Prostate gland (tissue), 2 donors: ENCODE results near the gene NOS2. TPM values are rescaled to one million over a fixed set of nuclear protein-coding genes. Genes with fewer than 3 reads are reported as not detected.
A peak's percentile ranks its signal among the peaks of the same experiment; 100 is the strongest.

ENCODE experiments used
- DNase-seq: peaks from one replicate; pipeline ENCODE4 v3.0.0-alpha.2; 2019; ENCODE audit warnings: low spot score
- H3K27ac ChIP-seq, 2 donors: fragments of 200-600 bp; sonication (generic); 2 replicates each; pipeline ENCODE4 v1.5.1; 2017 to 2019
- H3K27me3 ChIP-seq: fragments of 200-600 bp; sonication (generic); replicated peaks from 2 replicates; pipeline ENCODE4 v1.5.1; 2019; ENCODE audit not compliant: insufficient read depth
- H3K36me3 ChIP-seq, 2 donors: fragments of 200-600 bp; sonication (generic); 1 replicate in 1 of 2; 2 replicates in 1 of 2; pipeline versions ENCODE4 v1.5.1 to v1.8.1; 2017 to 2019
- H3K4me1 ChIP-seq: fragments of 200-600 bp; sonication (generic); replicated peaks from 2 replicates; pipeline ENCODE4 v1.5.1; 2019
- H3K4me3 ChIP-seq, 2 donors: fragments of 200-600 bp; sonication (generic); 2 replicates each; pipeline ENCODE4 v1.5.1; 2017 to 2019
- H3K9me3 ChIP-seq: fragments of 200-600 bp; sonication (generic); 2 replicates; pipeline ENCODE4 v1.5.1; 2017
- POLR2A ChIP-seq: fragments of 450-650 bp; IDR thresholded peaks from one replicate; pipeline ENCODE4 v1.6.1; 2016; ENCODE audit warnings: antibody characterized with exemption, mild to moderate bottlenecking
- POLR2AphosphoS5 ChIP-seq: sonication (generic); formaldehyde crosslinking; IDR thresholded peaks from one replicate; pipeline ENCODE4 v1.6.1; 2017; ENCODE audit warnings: antibody characterized with exemption
- WGBS: methylation state at CpG from one replicate; pipeline ENCODE4 v1.1.5; 2018; 5-methylcytosine and 5-hydroxymethylcytosine counted together
- intact Hi-C: fragments of 100-400 bp; cut with DNase I; formaldehyde crosslinking; loops from one replicate; pipeline ENCODE4 v1.14.2; 2022
- total RNA-seq, 2 donors: library from RNA; depleted of rRNA; stranded (reverse); fragments of >200 nt; gene quantifications; one replicate each; pipeline ENCODE4 v1.1.0, GENCODE V29; 2016
- TF ChIP-seq, protein P1 (sequence below), 4 experiments: fragments of 200-600 bp in 2 of 4; fragments of 450-650 bp in 2 of 4; sonication (generic) in 2 of 4; IDR thresholded peaks; 1 replicate in 3 of 4; 2 replicates in 1 of 4; pipeline ENCODE4 v1.5.1; 2016 to 2019; ENCODE audit warnings: antibody characterized with exemption in 4 of 4, mild to moderate bottlenecking in 2 of 4, moderate library complexity in 2 of 4

NOS2 gene
- total RNA-seq, 2 donors from 2014 or later: 0.55 to 1.4 TPM

DNA sequence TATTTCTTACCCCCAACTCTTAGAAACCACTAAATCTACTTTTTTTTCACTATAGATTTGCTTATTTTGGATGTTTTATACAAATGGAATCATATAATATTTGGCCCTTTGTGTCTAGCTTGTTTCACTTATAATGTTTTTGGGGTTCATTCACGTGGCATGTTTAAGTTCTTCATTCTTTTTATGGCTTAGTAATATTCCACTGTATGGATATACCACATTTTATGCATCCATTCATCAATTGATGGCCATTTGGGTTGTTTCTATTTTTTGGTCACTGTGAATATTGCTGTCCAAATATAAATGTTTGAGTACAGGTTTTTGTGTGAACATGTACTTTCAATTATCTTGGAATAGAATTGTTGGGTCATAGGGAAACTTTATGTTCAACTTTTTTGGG, 9.2 kb upstream of the NOS2 start:
- H3K9me3 ChIP-seq: no peaks in the 10 kb centered on the region
- H3K36me3 ChIP-seq: no peaks in the 10 kb centered on the region
- H3K4me3 ChIP-seq: no peak overlapping the region
- H3K27ac ChIP-seq: no peak overlapping the region
- no peak for DNase-seq
- intact Hi-C loops: loop anchor here (5.0 kb wide), 2 partner anchors 68 to 438 kb away; no protein-coding TSS in a partner anchor
- no peak for TF ChIP-seq POLR2AphosphoS5
- TF ChIP-seq, protein P1, sequence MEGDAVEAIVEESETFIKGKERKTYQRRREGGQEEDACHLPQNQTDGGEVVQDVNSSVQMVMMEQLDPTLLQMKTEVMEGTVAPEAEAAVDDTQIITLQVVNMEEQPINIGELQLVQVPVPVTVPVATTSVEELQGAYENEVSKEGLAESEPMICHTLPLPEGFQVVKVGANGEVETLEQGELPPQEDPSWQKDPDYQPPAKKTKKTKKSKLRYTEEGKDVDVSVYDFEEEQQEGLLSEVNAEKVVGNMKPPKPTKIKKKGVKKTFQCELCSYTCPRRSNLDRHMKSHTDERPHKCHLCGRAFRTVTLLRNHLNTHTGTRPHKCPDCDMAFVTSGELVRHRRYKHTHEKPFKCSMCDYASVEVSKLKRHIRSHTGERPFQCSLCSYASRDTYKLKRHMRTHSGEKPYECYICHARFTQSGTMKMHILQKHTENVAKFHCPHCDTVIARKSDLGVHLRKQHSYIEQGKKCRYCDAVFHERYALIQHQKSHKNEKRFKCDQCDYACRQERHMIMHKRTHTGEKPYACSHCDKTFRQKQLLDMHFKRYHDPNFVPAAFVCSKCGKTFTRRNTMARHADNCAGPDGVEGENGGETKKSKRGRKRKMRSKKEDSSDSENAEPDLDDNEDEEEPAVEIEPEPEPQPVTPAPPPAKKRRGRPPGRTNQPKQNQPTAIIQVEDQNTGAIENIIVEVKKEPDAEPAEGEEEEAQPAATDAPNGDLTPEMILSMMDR (IDR thresholded peaks at IDR 0.05): no peak
- no peak for TF ChIP-seq POLR2A
- H3K4me1 ChIP-seq: no peaks in the 10 kb centered on the region
- no peaks in the 10 kb centered on the region for H3K27me3 ChIP-seq
- WGBS: 95% methylated on average over 1 of the region's 1 CpG

DNA sequence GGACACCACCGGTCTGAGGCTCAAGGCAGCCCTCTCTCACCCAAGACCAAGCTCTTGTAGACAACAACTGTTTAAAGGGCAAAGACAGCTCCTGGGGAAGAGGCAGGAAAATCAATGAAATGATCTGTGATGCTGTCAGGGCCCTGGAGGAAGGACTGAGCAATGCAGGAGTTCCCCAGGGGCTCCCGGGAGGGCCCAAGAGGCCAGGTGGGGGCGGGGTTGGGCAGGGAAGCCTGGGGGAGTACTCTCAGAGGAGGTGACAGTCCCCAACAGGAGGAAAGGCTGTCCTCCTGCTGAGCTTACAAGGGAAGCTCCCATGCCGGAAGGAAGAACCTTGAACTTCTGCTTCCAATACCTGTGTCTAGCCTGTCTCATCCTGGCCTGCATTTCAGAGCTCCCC, 8.3 kb upstream of the NOS2 start:
- DNase-seq: no peak

DNA sequence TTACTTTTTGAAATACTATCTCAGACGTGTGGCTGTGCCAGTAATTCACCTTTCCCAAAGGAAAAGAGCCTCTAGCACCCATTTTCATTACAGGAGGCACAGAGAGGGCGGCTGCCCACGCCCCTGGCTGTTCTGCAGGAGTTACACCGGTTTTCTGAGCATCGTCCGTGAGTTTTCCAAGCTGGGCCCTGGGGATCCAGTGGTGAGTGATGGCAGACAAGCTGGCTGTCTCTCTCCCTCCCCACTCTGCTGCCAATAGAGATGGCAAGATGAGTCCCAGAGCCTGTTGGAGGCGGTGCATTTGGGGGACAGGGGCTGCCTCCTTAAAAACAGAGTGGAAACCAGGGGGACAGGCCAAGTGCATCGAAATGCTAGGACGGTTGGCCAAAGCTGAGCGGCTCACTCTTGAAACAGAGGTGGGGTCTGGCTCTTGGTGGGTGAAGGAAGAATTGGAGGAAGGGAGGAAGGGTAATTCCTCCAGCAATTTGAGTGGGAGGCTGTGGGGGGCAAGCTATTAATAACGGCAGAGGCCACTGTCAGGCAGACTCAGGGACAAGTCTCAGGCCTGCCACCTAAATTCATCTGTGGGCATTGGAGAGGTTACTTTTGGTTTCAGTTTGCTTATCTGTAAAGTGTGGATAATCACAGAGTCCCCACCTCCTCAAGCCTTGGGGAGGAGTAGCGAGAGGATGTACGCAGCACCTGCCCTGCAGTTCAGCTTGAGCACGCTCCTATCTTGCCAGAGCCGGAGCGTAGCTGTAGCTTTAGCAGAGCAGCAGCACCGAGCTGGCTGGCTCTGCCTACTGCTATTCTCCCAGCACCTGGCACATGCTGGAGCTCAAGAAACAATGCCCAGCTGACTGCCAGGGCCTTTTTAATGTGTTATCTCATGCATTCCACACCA, 7.5 kb upstream of the NOS2 start:
- Histone ChIP-seq H3K27ac (no peak overlapping the region), H3K4me1 (no peaks in the 10 kb centered on the region), H3K36me3 (no peaks in the 10 kb centered on the region), H3K4me3 (no peak overlapping the region), H3K27me3 (no peaks in the 10 kb centered on the region), H3K9me3 (no peaks in the 10 kb centered on the region)
- TF ChIP-seq POLR2AphosphoS5: no peak
- TF ChIP-seq, protein P1 (IDR thresholded peaks at IDR 0.05): no peak
- TF ChIP-seq POLR2A: no peak
- intact Hi-C loops: loop anchor here (5.0 kb wide), 2 partner anchors 69 to 439 kb away; no protein-coding TSS in a partner anchor
- WGBS: 65% methylated on average over 17 of the region's 17 CpGs
- DNase-seq: no peak

More for the DNA sequence above, 8.3 kb upstream of the NOS2 start:
- intact Hi-C loops: loop anchor here (5.0 kb wide), 2 partner anchors 69 to 439 kb away; no protein-coding TSS in a partner anchor
- WGBS: 70% methylated on average over 4 of the region's 4 CpGs
- TF ChIP-seq POLR2AphosphoS5 (no peak), POLR2A (no peak)
- TF ChIP-seq, protein P1 (IDR thresholded peaks at IDR 0.05): no peak
- Histone ChIP-seq H3K27me3 (no peaks in the 10 kb centered on the region), H3K4me3 (no peak overlapping the region), H3K36me3 (no peaks in the 10 kb centered on the region), H3K27ac (no peak overlapping the region), H3K9me3 (no peaks in the 10 kb centered on the region), H3K4me1 (no peaks in the 10 kb centered on the region)

DNA sequence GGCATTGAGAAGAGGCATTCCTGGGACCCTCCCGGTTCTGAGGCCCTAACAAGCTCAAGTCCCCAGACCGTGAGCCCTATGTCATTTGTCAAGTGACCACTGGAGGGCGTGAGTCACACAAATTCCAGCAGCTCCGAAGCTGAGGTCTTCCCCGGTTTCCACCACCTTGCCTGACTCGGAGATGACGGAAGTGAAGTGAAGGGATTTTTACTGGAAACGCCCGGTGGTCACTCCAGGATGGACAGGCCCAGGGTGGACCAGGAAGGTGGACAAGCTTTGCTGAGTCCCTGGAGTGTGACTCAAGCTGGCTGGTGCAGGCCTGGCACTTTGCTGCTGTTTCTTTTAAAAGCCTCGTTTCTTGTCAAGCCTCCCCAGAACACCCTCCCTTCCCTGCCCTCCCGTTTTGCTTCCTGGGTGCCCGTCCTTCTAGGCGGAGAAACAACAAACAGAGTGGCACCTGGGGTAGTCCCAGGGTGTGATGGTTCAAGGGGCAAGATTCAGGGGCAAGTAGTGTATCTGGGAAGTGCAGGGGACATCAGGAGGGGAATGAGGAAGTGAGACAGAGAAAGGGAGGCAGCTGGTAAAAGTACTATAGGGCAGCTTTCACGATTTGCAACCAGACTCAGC, 5.3 kb upstream of the NOS2 start:
- H3K36me3 ChIP-seq: no peaks in the 10 kb centered on the region
- H3K27ac ChIP-seq: no peak overlapping the region
- no peak overlapping the region for H3K4me3 ChIP-seq
- intact Hi-C loops: loop anchor here (5.0 kb wide), 2 partner anchors 72 to 442 kb away; no protein-coding TSS in a partner anchor
- no peaks in the 10 kb centered on the region for H3K27me3 ChIP-seq
- TF ChIP-seq, protein P1 (IDR thresholded peaks at IDR 0.05): peak; percentile 63 to 86 (median 81)
- TF ChIP-seq POLR2A (no peak), POLR2AphosphoS5 (peak; percentile 36)
- H3K4me1 ChIP-seq: no peaks in the 10 kb centered on the region
- DNase-seq: peak; percentile 79
- under 1% methylated on average over 14 of the region's 14 CpGs for WGBS
- no peaks in the 10 kb centered on the region for H3K9me3 ChIP-seq
